NCI-H2107 treated with DMSO at 0.1 percent for 48 hours (cell line): ENCODE data around the gene COL4A4.

ENCODE experiments used
- DNase-seq: peaks from one replicate; lab custom pipeline; 2025; ENCODE audit not compliant: unreplicated experiment; lab: John Stamatoyannopoulos, UW

The COL4A4 gene

GRCh38 chr2:227163485-227163997 is 464 bp downstream of the COL4A4 start:
- peak; percentile 5 for DNase-seq

GRCh38 chr2:227161947-227162346 is 2.1 kb downstream of the COL4A4 start:
- no peak for DNase-seq

DNA sequence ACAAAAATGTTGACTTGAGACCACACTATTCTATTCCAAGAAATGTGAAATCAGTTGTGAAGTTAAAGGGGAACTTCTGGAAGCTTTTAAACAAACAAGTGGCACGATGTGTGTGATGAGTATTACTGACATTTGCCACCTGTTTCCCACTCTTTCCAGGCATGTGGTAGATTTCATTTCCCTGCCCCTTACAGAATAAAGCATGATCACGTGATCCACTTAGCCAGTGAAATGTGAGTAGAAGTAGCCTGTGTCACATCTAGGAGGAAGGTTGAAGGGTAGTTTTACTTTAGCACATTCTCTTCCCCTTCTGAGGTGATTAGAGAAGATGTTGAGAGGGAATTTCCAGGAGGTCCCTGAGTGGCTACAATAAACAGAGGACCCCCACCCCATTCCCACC is 3.8 kb downstream of the COL4A4 start:
- peak; percentile 26 for DNase-seq

GRCh38 chr2:227154986-227155774 is 8.8 kb downstream of the COL4A4 start:
- DNase-seq: no peak

DNA sequence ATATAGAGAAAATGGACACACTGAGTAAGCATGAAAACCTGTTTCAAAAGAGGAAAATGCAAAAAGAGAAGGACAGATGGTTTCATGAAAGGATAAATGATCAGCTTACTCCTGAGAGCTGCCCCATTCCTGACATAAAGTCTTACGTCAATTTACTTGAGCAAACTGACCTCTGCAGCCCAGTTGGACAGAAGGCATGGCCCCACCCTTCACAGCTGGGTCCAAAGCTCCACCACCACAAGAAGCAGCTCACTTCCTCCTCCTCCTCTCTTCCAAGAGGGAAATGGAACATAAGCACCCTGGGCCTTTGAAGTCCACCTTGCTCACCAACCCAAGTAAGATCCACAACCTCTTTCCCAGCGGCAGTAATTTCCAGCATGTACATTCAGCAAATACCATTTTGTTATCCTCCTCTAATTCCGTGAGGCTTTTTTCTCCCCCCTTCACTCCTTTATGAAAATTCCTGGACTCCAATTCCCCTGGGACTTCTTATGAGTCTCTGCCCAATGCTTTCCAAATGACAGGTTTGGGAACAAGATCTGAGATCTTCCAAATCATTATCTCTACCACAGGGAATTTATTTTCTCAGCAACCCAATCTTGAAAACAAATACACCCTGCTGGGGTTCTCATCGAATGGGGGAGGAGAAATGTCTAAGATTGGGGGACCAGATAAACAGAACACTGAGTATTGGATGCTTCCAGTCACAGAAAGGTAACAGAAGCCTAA is 10.1 kb downstream of the COL4A4 start:
- DNase-seq: no peak

GRCh38 chr2:227153307-227153706 is 10.7 kb downstream of the COL4A4 start:
- DNase-seq: no peak

GRCh38 chr2:227152093-227152766 is 11.8 kb downstream of the COL4A4 start:
- DNase-seq: no peak

DNA sequence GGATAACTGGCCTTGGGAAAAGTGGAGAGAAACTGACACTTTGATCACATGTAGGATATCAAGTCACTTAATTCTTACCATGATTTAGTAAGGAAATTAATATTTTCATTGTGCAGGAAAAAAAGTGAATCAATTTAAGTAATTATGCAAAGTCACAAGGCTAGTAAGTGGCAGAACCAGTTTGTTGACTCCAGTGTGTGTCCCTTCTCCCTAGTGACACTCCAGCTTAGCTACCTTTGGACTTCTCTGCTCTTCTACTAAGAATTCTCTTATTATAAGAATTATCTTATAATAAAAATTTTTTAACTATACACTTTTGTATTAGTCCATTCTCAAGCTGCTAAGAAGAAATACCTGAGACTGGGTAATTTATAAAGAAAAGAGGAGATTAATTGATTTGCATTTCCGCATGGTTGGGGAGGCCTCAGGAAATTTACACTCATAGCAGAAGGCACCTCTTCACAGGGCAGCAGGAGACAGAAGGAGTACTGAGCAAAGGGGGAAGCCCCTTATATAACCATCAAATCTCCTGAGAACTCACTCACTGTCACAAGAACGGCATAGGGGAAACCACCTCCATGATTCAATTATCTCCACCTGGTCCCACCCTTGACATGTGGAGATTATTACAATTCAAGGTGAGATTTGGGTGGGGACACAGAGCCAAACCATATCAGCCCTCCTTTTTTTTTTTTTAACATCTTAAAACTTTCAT is 13.6 kb downstream of the COL4A4 start:
- no peak for DNase-seq

- DNase-seq: no peak
Observed at GRCh38 chr2:227148106-227148505, 15.9 kb downstream of the COL4A4 start.

DNA sequence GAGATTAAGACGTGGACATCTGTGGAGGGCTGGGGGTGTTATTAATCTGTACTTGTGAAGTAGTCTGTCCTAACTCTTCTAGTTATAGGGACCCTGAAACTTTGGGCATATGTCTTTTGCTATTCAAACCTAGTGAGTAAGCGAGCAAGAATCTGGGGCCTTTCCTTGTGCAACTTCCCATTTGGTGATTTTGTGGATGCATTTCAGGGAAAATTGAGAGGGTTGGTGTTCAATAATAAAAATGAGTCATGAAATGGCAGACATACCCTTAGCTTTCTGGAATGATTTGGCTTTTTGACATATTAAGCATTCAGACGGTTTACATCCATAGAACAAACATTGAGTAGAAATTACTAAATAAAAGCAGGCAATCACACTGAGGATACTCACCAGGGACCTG is 17.0 kb downstream of the COL4A4 start:
- DNase-seq: no peak

DNA sequence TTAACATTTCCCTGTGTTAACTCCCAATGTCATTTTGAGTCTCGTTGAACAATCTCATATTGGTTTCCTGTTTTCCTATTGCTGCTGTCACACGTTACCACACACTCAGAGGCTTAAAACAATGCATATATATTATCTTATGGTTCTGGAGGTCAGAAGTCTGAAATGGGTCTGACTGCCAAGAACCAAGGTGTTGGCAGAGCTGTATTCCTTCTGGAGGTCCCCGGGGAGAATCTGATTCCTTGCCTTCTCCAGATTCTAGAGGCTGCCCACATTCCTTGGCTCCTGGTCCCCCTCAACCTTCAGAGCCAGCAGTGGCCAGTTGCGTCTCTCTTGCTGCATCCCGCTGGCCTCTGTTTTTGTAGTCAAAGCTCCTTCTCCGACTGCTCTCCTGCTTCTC is 17.5 kb downstream of the COL4A4 start:
- DNase-seq: no peak

- no peak for DNase-seq
Observed at GRCh38 chr2:227143895-227144294, 20.1 kb downstream of the COL4A4 start.

GRCh38 chr2:227141301-227141700 is 22.7 kb downstream of the COL4A4 start:
- DNase-seq: no peak

DNA sequence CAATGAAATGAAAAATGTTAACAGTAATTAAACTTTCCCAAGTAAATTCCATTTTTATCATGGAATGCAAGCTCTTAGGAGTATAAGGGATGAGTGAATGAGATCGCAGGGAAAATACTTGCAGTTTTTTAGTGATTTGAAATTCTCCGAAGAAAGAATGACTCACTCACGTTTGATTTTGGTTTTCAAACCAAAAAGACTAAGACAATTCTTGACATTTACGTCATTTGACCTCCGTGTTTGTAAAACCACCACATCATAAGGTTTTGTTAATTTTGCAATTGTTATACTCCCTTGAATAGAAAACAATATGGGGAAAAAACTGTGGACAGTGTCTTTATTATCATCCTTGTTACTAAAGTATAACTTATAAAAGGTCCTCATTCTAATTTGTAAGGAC is 29.4 kb downstream of the COL4A4 start:
- no peak for DNase-seq

DNA sequence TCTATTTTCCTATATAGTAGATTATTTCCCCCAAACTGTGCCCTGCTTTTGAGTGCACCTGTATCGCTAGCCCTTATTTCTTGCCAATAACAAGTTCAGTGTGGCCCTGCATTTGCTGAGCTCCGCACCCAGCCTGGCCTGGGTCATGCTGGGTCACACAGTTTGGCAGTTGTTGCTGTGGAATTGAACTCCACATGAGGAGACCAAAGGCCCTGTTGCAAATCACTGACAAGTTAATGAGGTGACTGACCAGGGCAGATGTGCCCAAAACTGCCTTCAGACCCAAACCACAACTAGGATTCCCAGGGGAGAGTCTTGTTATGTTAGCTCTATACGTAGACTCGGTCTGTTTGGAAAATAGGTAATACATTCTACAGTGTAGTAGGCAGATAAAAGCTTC is 31.0 kb downstream of the COL4A4 start:
- DNase-seq: no peak

DNA sequence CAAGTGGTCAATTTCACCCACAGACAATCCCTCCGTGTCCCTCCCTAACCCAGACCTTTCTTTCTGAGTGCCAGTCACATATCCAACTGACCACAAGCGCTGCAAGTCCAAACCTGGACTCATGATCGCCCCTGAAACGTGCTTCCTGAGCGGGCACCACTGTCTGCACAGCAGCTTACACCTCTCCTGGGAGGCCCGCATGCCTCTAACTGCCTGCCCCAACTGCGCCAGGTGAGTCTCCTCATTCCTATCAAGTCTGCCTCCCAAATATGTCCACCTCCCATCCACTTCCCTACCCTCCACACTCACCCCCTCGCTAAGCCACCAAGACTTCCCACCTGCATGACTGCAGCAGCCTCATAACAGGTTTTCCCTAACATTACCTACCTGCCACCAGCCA is 33.4 kb downstream of the COL4A4 start:
- DNase-seq: no peak

- DNase-seq: no peak
Observed at GRCh38 chr2:227127201-227127600, 36.8 kb downstream of the COL4A4 start.

DNA sequence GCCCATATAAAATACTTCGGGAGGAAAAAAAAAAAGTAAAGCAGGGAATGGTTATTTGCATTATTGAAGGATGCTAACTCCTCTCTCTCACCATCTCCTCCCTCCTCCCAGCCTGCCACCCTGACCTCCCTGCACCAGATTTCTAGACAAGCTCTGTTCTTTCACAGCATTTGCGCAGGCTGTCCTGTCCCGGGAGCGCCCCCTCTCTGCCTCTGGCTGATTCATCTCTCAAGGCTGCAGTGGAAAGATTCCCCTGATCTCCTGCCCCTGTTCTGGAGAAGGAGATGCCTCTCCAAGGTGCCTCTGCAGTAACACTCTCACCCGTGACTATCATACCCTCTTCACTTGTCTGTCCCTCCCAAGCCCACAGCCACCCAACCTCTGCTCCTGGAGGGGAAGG is 38.5 kb downstream of the COL4A4 start:
- DNase-seq: no peak

DNA sequence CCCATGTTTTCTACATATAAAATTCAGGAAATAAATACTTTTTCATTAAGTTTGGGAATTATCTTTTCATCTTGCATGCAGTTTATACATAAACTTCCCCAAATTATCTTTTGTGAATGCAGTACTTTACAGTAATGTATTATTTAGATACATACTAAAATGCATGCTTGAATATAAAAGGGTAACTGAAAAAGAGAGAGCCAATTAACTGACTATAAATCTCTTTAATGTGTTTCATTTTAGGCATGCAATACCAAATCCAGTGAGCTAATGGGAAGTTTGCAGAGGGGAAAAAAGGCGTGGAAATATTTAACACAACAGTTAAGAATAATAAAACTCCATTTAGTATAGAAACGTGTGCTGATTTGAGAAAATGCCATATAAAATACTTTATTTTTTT is 39.2 kb downstream of the COL4A4 start:
- DNase-seq: no peak

GRCh38 chr2:227123697-227124096 is 40.3 kb downstream of the COL4A4 start:
- DNase-seq: no peak

DNA sequence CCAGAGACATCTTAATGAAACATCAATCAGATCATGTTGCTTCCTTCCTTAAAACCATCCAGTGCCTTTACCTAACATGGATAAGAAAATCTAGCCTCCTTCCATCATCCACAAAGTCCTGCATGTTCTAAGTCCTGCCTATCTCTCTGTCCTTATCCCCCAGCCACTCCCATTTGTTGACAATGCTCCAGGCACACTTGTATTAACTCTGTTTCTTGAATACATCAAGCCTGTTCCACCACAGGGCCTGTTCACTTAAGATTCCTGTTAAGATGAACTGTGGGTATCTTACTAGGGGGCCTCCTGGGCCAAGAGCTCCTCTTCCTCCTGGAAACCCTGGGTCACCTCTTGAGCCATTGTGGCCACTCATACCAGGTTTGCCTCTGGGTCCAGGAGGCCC is 45.7 kb downstream of the COL4A4 start:
- DNase-seq: no peak
